ENCODE data around the gene USP30. TPM values are rescaled to one million over a fixed set of nuclear protein-coding genes. Genes with fewer than 3 reads are reported as not detected.

Gene USP30
- total RNA-seq, 1 donor from 2014 or later = 13.6 TPM

DNA sequence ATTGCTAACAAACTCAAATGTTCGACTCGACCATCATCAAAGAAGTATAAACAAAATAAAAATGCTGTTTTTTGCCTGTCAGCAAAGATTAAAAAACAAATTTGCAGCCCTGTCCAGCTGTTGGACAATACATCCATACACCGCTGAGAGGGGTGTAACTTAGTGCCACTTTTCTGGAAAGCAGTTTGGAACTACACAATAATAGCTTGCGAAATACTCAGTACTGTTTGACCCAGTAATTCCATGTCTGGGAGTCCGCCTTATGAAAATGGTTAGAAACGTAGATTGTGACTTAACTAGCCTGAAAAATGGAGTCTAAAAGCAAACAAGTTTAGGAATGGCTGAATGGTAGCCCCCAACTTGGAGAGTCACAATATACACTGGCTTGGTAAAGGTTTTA is 6.4 kb downstream of the USP30 start:
- peaks cover under 1% of the 10 kb centered on the region for H3K27me3 Mint-ChIP-seq (ENCODE audit: unreplicated experiment)
- peaks cover 3% of the 10 kb centered on the region for H3K36me3 Mint-ChIP-seq (ENCODE audit: low read depth, unreplicated experiment)
- no peak overlapping the region for H3K27ac Mint-ChIP-seq (ENCODE audit: unreplicated experiment)
- no peak for DNase-seq (ENCODE audit: low spot score)
- H3K4me3 Mint-ChIP-seq (ENCODE audit: unreplicated experiment) = no peak overlapping the region
- TF ChIP-seq, protein P1, sequence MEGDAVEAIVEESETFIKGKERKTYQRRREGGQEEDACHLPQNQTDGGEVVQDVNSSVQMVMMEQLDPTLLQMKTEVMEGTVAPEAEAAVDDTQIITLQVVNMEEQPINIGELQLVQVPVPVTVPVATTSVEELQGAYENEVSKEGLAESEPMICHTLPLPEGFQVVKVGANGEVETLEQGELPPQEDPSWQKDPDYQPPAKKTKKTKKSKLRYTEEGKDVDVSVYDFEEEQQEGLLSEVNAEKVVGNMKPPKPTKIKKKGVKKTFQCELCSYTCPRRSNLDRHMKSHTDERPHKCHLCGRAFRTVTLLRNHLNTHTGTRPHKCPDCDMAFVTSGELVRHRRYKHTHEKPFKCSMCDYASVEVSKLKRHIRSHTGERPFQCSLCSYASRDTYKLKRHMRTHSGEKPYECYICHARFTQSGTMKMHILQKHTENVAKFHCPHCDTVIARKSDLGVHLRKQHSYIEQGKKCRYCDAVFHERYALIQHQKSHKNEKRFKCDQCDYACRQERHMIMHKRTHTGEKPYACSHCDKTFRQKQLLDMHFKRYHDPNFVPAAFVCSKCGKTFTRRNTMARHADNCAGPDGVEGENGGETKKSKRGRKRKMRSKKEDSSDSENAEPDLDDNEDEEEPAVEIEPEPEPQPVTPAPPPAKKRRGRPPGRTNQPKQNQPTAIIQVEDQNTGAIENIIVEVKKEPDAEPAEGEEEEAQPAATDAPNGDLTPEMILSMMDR (IDR thresholded peaks at IDR 0.05; ENCODE audit: unreplicated experiment) = no peak
- H3K4me1 Mint-ChIP-seq (ENCODE audit: unreplicated experiment) = peaks cover 2% of the 10 kb centered on the region
- no peaks in the 10 kb centered on the region for H3K9me3 Mint-ChIP-seq (ENCODE audit: unreplicated experiment)

DNA sequence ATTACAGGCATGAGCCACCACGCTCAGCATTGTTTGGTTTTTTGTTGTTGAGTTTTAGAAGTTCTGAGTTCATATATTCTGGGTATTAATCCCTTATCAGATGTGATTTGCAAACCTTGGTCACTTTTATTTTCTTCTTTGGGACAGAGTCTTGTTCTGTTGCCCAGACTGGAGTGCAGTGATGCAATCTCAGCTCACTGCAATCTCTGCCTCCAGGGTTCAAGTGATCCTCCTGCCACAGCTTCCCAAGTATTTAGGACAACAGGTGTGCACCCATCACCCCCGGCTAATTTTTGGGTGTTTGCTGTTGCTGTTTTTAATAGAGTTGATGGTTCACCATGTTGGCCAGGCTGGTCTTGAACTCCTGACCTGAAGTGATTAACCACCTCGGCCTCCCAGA is 11.8 kb downstream of the USP30 start:
- DNase-seq (ENCODE audit: low spot score) = no peak
- H3K4me3 Mint-ChIP-seq (ENCODE audit: unreplicated experiment) = no peak overlapping the region
- H3K27ac Mint-ChIP-seq (ENCODE audit: unreplicated experiment) = no peak overlapping the region
- H3K4me1 Mint-ChIP-seq (ENCODE audit: unreplicated experiment) = peaks cover 4% of the 10 kb centered on the region
- H3K9me3 Mint-ChIP-seq (ENCODE audit: unreplicated experiment) = no peaks in the 10 kb centered on the region
- peaks cover 4% of the 10 kb centered on the region for H3K27me3 Mint-ChIP-seq (ENCODE audit: unreplicated experiment)
- TF ChIP-seq, protein P1 (IDR thresholded peaks at IDR 0.05; ENCODE audit: unreplicated experiment) = no peak
- H3K36me3 Mint-ChIP-seq (ENCODE audit: low read depth, unreplicated experiment) = peaks cover 9% of the 10 kb centered on the region

DNA sequence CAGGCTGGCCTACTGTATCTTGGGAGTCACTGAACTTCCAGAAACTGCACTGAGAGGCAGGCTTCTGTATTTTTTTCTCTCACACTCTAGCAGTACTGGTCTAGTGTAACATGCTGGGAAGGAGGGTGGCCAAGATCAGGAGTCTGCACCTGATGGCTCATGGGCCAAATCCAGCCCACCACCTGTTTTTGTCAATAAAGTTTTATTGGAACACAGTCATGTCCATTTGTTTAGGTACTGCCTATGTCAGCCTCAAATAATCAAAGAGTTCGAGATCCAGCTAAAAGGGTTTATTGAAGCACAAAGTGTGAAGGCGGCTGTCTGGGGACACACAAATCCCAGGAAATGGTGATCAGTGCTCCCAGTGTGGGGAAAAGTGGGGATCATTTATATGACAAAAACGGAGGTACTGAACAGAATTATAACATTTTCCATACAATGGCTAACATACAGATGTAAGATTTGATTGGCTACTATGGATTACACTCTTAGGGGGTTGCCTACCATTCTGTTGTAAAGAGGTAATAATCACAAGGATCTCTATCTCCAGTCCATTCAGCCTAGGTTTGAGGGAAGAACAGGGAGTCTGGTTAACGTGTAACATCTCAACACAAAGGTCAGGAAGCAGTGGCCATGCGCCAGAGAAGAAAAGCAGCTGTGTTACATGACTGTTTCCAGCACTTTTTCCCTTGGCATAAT is 12.9 kb downstream of the USP30 start:
- TF ChIP-seq, protein P1 (IDR thresholded peaks at IDR 0.05; ENCODE audit: unreplicated experiment) = no peak
- Mint-ChIP-seq H3K27me3 (ENCODE audit: unreplicated experiment) (peaks cover 4% of the 10 kb centered on the region), H3K4me1 (ENCODE audit: unreplicated experiment) (peaks cover 12% of the 10 kb centered on the region), H3K27ac (ENCODE audit: unreplicated experiment) (no peak overlapping the region), H3K36me3 (ENCODE audit: low read depth, unreplicated experiment) (peaks cover 14% of the 10 kb centered on the region), H3K9me3 (ENCODE audit: unreplicated experiment) (no peaks in the 10 kb centered on the region), H3K4me3 (ENCODE audit: unreplicated experiment) (no peak overlapping the region)
- no peak for DNase-seq (ENCODE audit: low spot score)

DNA sequence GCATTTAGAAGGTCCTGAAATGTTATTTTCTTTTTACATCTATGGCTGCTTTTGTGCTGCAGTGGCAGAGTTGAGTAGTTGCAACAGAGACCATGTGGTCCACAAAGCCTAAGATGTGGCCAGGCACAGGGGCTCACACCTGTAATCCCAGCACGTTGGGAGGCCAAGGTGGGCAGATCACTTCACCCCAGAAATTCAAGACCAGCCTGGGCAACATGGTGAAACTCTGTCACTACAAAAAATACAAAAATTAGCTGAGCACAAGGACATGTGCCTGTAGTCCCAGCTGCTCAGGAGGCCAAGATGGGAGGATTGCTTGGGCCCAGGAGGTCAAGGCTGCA is 13.4 kb downstream of the USP30 start:
- TF ChIP-seq, protein P1 (IDR thresholded peaks at IDR 0.05; ENCODE audit: unreplicated experiment) = no peak
- Mint-ChIP-seq H3K27ac (ENCODE audit: unreplicated experiment) (no peak overlapping the region), H3K4me1 (ENCODE audit: unreplicated experiment) (peaks cover 12% of the 10 kb centered on the region)

More for the DNA sequence above, 13.4 kb downstream of the USP30 start:
- peaks cover 4% of the 10 kb centered on the region for H3K27me3 Mint-ChIP-seq (ENCODE audit: unreplicated experiment)
- H3K9me3 Mint-ChIP-seq (ENCODE audit: unreplicated experiment) = no peaks in the 10 kb centered on the region
- peaks cover 14% of the 10 kb centered on the region for H3K36me3 Mint-ChIP-seq (ENCODE audit: low read depth, unreplicated experiment)
- no peak overlapping the region for H3K4me3 Mint-ChIP-seq (ENCODE audit: unreplicated experiment)
- DNase-seq (ENCODE audit: low spot score) = no peak
